ENCODE results near the gene DCTN3.
A peak's percentile ranks its signal among the peaks of the same experiment; 100 is the strongest.

GRCh38 chr9:34603610-34604231, 16.6 kb downstream of the DCTN3 start:
- TF ChIP-seq CTCF (IDR thresholded peaks at IDR 0.05) (peak in 1 of 3 donors; percentile 48), POLR2A (IDR thresholded peaks at IDR 0.05) (no peak)
